Activated T-cell treated with anti-CD3 and anti-CD28 coated beads, Interleukin-2, amount 50 U/mL, for 24 hours (primary cell): Measurements from ENCODE around the gene MYO10.
"Not testable (repeated sequence)": the region's sequence is repeated elsewhere in the genome, so short reads cannot be mapped to it uniquely, and the experiment has no call there.

Experiments used
- DNase-seq: peaks from one replicate; pipeline ENCODE4 v3.0.0-alpha.2; 2020
- H3K27ac Mint-ChIP-seq: 2 replicates; pipeline ENCODE4 v1.8.0; 2020; ENCODE audit warnings: mild to moderate bottlenecking, mixed read lengths
- H3K27me3 Mint-ChIP-seq: 2 replicates; pipeline ENCODE4 v1.8.0; 2020; ENCODE audit warnings: mixed read lengths
- H3K36me3 Mint-ChIP-seq: 2 replicates; pipeline ENCODE4 v1.8.0; 2020; ENCODE audit warnings: low read depth, mixed read lengths
- H3K4me1 Mint-ChIP-seq: 2 replicates; pipeline ENCODE4 v1.8.0; 2020; ENCODE audit warnings: low read depth, mixed read lengths
- H3K4me3 Mint-ChIP-seq: 2 replicates; pipeline ENCODE4 v1.8.0; 2020; ENCODE audit warnings: mild to moderate bottlenecking, moderate library complexity, mixed read lengths
- H3K9me3 Mint-ChIP-seq: 2 replicates; pipeline ENCODE4 v1.8.0; 2020; ENCODE audit warnings: mixed read lengths

The MYO10 gene

DNA sequence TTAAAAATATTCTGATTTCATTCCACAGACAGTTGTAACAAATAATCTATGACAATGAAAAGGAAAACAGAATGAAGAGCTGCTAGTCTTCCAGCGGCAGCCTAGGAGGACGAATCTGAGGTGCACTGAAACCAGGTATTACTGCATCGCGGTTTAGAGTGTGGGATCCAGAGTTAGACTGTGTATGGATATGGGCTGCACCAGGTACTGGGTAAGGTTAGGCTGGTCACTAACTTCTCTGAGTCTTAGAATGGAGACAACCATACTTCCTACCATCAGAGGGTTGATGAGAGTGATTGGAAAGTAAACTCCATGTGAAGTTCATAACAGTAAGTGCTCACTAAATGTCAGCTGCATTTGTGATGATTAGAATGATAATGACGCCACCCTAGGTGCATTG is 158.7 kb downstream of the MYO10 start:
- Mint-ChIP-seq H3K36me3 (no peaks in the 10 kb centered on the region), H3K4me1 (no peaks in the 10 kb centered on the region), H3K9me3 (no peaks in the 10 kb centered on the region)

DNA sequence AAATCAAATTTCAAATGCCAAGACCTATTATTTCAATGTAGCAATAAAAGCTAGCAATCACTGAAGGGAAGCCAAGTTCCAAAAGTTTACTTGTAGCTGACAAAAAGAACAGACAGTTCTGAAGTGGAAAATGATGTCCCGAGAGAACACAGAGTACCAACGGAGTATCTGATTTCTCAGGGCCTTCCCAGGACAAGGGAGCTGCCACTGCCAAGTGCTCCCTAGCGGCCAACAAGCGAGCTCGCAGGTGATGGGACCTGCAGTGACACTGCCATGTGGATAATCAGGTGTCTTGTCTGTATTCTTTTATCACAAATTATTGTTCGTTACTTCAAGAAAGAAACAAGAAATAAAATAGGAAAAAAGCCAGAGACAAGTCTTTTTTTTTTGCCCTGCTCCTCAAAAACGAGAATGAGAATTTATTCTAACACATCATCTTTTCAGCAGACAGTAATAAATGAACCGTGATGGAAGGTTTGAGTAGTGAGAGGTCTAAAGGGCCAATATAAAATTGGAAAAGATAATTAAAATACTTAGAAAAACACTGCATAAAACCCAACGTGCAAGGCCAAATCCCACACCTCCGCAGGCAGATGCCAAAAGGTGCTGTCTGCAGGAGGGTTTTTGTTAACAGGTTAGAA is 159.4 kb downstream of the MYO10 start:
- H3K9me3 Mint-ChIP-seq: no peaks in the 10 kb centered on the region
- H3K36me3 Mint-ChIP-seq: no peaks in the 10 kb centered on the region
- no peak for DNase-seq
- no peak overlapping the region for H3K27ac Mint-ChIP-seq
- no peak overlapping the region for H3K4me3 Mint-ChIP-seq
- no peaks in the 10 kb centered on the region for H3K4me1 Mint-ChIP-seq
- H3K27me3 Mint-ChIP-seq: no peaks in the 10 kb centered on the region

More for the DNA sequence above, 158.7 kb downstream of the MYO10 start:
- Mint-ChIP-seq H3K27ac (no peak overlapping the region), H3K4me3 (no peak overlapping the region), H3K27me3 (no peaks in the 10 kb centered on the region)
- DNase-seq: no peak

DNA sequence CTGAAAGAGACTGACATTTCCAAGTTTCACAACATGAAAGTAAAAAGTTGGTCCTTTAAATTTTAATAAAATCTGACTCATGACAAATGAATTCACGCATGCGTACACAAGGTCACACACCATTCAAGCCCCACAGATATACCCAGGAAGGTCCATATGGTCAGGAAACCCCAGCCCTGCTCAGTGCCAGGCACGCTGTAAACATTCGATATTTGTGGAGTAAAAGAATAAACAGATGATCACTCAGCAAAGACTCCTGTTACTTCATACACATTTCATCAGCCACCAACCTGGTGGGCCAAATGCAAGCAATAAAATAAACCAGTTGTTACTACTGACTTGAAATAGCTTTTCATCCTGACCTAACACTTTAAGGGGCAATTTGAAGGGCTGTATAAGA is 161.3 kb downstream of the MYO10 start:
- no peak for DNase-seq
- Mint-ChIP-seq H3K4me1 (no peaks in the 10 kb centered on the region), H3K36me3 (no peaks in the 10 kb centered on the region), H3K27me3 (no peaks in the 10 kb centered on the region), H3K27ac (no peak overlapping the region), H3K9me3 (no peaks in the 10 kb centered on the region), H3K4me3 (no peak overlapping the region)

DNA sequence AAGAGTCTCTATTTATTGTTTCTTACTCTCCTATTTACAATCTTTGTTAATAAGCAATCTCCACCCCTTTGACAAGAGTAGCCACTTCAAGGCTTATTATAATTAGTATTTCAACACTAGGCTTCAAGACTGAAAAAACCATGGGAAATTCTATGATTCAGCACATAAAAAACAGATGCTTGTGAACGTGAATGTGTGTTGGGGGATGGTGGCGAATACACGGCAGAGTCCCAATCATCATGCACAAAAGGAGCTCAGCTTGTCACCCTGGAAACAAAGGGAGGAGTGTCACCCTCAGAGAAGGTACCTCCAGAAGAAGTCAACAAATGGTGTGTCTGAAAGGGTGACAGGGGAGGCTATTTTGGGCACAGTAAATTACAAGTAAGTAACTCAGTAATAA is 162.1 kb downstream of the MYO10 start:
- no peak for DNase-seq
- Mint-ChIP-seq H3K4me3 (no peak overlapping the region), H3K36me3 (no peaks in the 10 kb centered on the region), H3K27me3 (no peaks in the 10 kb centered on the region), H3K9me3 (no peaks in the 10 kb centered on the region), H3K4me1 (no peaks in the 10 kb centered on the region), H3K27ac (no peak overlapping the region)

DNA sequence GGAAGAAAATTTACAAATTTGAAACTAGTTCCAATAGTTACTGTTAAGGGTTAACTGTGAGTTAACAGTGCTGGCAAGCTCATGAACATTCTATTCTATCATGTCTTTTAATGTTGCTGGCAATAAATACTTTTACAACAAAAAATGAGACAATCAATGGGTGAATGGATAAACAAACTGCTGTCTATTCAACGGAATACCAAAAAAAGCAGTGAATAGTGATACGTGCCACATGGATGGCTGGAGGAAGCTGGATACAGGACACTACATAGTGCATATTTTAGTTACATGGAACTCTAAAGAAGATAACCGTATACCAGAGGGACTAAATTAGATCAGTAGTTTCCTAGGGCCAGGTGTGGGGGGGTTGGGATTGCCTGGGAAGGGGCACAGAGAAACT is 163.5 kb downstream of the MYO10 start:
- no peak for DNase-seq
- H3K27ac Mint-ChIP-seq: no peak overlapping the region
- no peaks in the 10 kb centered on the region for H3K36me3 Mint-ChIP-seq
- H3K4me3 Mint-ChIP-seq: no peak overlapping the region
- no peaks in the 10 kb centered on the region for H3K27me3 Mint-ChIP-seq
- H3K4me1 Mint-ChIP-seq: no peaks in the 10 kb centered on the region
- H3K9me3 Mint-ChIP-seq: no peaks in the 10 kb centered on the region

DNA sequence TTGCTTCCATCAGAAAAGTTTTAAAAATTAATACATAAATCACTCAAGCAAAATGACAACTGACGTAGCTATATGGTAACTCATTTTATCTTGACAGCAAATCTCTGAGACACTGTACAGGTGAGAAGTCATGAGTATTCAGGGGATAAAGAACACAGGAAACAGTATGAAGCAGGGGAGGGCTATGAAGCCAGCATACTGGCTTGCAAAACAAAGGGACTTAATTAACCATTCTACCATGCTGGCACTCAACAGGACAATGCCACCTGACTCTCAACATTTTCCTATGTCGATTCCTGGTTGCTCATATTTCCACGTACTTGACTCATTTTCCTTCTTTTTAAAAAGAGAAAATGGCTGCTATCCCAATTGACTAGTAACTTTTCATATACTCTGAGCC is 167.9 kb downstream of the MYO10 start:
- Mint-ChIP-seq H3K27ac (no peak overlapping the region), H3K9me3 (no peaks in the 10 kb centered on the region), H3K36me3 (no peaks in the 10 kb centered on the region), H3K27me3 (no peaks in the 10 kb centered on the region), H3K4me1 (no peaks in the 10 kb centered on the region), H3K4me3 (no peak overlapping the region)
- no peak for DNase-seq

DNA sequence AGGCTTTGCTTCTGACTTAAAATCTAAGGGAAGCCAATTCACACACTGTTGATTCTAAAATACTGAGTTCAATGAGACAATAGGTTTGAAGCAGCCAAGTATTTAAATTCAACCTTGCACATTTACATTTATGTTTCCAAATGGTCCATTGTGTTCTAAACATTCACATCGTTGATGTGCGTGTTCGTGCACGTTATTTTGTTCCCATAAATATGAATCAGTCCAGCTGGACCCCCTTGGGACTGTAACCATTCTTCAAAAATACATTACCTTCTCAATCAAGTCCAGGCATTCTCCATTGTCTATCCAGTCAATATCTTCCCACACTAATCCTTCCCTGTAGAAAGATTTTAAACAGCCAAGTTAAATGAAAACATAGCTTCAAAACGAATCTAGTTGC is 172.9 kb downstream of the MYO10 start:
- H3K4me1 Mint-ChIP-seq: peaks cover 9% of the 10 kb centered on the region
- H3K9me3 Mint-ChIP-seq: no peaks in the 10 kb centered on the region
- H3K36me3 Mint-ChIP-seq: no peaks in the 10 kb centered on the region
- no peak for DNase-seq
- no peaks in the 10 kb centered on the region for H3K27me3 Mint-ChIP-seq
- H3K27ac Mint-ChIP-seq: no peak overlapping the region
- no peak overlapping the region for H3K4me3 Mint-ChIP-seq

DNA sequence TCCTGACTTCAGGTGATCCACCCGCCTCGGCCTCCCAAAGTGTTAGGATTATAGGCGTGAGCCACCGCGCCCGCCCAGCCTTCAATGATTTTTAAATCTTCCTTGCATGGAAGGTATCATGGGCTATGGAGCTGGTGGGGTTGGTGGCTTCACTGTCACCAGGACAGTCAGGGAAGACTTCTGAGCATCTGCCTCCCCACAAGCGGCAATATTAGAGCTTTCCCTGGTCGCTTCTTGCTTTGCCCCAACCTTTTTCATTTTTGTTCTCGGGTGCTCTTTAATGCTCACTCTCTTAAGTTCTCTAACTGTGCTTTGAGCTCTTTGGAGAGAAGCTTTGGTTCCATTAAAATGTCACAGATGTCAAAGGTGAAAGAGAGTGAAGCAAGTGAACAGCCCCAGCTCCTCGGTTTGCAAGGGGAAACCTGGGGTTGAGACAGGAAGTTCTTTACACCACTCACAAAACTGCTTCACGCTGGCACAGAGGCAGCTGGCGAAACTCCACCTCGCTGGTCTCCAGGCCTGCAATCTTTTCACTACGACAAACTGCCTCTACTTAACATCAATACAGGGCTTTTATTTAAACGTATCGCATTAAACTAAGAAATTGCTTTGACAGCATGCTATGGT is 176.8 kb downstream of the MYO10 start:
- Mint-ChIP-seq H3K4me3 (no peak overlapping the region), H3K27ac (peak overlapping the region; percentile 14), H3K4me1 (peaks cover 9% of the 10 kb centered on the region), H3K9me3 (no peaks in the 10 kb centered on the region), H3K27me3 (no peaks in the 10 kb centered on the region), H3K36me3 (no peaks in the 10 kb centered on the region)
- no peak for DNase-seq

DNA sequence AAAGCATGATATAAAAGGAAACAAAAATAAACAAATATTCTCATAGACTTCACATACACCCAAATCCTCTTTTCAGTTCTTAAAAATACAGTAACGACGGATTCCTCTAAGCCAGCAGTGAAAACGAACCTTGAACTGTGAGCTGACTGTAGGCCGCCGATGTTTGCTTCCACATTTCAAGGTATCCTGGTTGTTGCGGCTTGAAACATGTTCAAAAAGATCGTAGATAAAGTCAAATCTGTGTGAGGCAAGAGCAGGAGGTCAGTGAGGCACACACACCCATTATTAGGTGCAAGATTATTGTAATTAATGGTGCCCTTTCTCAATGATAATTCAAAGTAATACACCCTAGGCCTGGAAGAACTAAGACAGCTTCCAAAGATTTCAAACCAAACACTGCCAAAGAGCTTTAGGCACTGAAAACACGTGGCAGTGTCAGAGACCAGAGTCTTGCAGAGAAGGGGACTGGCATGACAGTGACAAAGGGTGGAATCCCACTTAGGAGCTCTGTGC is 178.0 kb downstream of the MYO10 start:
- Mint-ChIP-seq H3K4me3 (no peak overlapping the region), H3K4me1 (peaks cover 9% of the 10 kb centered on the region), H3K36me3 (no peaks in the 10 kb centered on the region), H3K27ac (no peak overlapping the region), H3K27me3 (no peaks in the 10 kb centered on the region), H3K9me3 (no peaks in the 10 kb centered on the region)
- DNase-seq: no peak

DNA sequence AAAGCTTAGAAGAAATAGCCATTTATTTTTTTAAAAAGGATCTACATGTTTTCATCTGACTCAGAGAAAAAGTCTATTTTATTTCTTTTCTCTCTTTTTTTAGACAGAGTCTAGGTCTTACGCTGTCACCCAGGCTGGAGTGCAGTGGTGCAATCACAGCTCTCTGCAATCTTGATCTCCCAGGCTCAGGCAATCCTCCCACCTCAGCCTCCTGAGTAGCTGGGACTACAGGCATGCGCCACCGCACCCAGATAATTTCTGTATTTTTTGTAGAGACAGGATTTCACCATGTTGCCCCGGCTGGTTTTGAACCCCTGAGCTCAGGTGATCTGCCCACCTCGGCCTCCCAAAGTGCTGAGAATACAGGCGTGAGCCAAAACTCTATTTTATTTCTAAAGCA is 178.5 kb downstream of the MYO10 start:
- not testable (repeated sequence) for H3K4me3 Mint-ChIP-seq, H3K9me3 Mint-ChIP-seq, H3K27me3 Mint-ChIP-seq, H3K4me1 Mint-ChIP-seq, H3K27ac Mint-ChIP-seq, H3K36me3 Mint-ChIP-seq, DNase-seq

DNA sequence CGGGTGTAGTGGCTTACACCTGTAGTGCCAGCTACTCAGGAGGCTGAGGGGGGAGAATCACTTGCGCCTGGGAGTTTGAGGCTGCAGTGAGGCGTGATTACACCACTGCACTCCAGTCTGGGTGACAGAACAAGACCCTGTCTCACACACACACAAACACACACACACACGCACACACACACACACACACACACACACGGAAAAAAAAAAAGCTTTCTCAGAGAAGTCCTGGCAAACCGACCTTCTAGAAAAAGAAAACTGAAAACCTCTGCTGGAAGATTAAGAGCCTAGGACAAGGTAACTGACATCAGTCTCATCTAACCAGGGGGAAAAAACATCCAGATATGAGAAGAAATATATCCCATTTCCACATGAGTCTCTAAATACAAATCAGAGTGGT is 178.9 kb downstream of the MYO10 start:
- no peak overlapping the region for H3K27ac Mint-ChIP-seq
- H3K36me3 Mint-ChIP-seq: no peaks in the 10 kb centered on the region
- peaks cover 9% of the 10 kb centered on the region for H3K4me1 Mint-ChIP-seq
- no peak for DNase-seq
- H3K4me3 Mint-ChIP-seq: no peak overlapping the region
- H3K27me3 Mint-ChIP-seq: no peaks in the 10 kb centered on the region
- no peaks in the 10 kb centered on the region for H3K9me3 Mint-ChIP-seq

DNA sequence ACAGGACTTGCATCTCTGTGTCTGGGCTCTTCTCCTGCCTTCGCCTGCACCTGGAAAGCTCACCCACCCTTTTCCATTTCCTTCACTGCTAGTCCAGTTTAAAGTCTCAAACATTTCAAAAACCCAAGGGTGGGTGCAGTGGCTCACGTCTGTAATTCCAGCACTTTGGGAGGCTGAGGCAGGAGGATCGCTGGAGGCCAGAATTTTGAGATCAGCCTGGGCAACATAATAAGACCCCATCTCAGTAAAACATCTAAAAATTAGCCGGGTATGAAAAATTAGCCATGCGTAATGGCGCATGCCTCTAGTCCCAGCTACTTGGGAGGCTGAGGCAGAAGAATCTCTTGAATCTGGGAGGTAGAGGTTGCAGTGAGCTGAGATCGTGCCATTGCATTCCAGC is 179.4 kb downstream of the MYO10 start:
- H3K9me3 Mint-ChIP-seq: no peaks in the 10 kb centered on the region

DNA sequence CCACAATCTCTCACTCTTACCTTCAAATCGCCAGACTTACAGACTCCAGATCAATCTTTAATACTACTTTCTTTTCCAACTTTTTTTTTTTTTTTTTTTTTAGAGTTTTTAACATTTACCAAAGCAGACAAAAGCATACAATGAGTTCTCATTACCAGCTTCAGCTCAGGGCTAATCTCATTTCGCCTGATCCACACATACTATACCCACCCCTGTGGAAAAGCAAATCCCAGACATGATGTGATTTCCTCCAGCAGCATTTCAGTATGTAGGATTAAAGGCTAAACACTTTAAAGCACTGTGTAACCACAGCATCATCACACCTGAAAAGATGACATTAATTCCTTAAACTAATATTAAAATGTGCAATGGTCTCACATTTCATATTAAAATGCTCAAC is 180.4 kb downstream of the MYO10 start:
- Mint-ChIP-seq H3K9me3 (no peaks in the 10 kb centered on the region), H3K4me3 (no peak overlapping the region), H3K27me3 (no peaks in the 10 kb centered on the region), H3K4me1 (peaks cover 9% of the 10 kb centered on the region), H3K27ac (no peak overlapping the region), H3K36me3 (no peaks in the 10 kb centered on the region)
- no peak for DNase-seq

More for the DNA sequence above, 179.4 kb downstream of the MYO10 start:
- H3K27me3 Mint-ChIP-seq: no peaks in the 10 kb centered on the region
- peaks cover 9% of the 10 kb centered on the region for H3K4me1 Mint-ChIP-seq
- H3K27ac Mint-ChIP-seq: no peak overlapping the region
- no peaks in the 10 kb centered on the region for H3K36me3 Mint-ChIP-seq
- no peak overlapping the region for H3K4me3 Mint-ChIP-seq
- DNase-seq: no peak

DNA sequence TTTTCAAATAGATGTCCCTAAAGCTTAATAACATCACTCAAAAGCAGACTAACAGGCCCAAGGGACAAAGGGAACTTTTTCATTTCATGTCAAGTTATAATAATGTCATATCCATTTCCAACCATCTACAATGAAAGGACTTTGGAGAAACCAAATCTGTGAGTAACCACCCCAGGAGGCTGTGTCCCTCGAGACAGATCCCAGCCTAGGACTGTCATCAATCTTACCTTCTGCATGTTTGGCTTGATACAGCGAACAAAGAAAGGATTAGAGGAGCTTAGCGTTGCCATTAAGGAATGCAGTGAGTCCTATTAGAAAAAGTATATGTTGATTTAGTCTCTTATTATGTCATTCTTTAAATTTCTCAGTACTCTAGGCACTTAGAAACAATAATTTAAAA is 181.5 kb downstream of the MYO10 start:
- Mint-ChIP-seq H3K4me1 (peaks cover 6% of the 10 kb centered on the region), H3K27me3 (no peaks in the 10 kb centered on the region), H3K36me3 (no peaks in the 10 kb centered on the region), H3K27ac (no peak overlapping the region), H3K9me3 (no peaks in the 10 kb centered on the region), H3K4me3 (no peak overlapping the region)
- no peak for DNase-seq

DNA sequence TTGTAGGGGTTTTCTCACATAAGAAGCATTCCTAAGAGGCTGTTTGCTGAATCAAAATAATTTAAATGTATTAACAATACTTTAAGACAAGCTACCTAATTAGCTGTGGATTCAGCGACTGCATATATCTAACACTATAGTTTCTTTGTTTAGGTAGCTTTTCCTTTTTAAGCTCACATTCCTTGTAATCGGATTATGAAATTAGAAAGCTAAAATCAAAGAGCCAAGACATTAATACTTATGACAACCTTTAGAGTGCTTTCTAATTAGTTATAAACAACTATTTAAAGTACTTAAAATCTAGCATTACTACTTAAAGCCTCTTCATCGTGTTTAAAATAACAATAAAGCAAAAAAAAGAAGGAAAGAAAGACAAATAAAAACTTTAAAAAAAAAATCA is 182.0 kb downstream of the MYO10 start:
- Mint-ChIP-seq H3K4me1 (peaks cover under 1% of the 10 kb centered on the region), H3K27me3 (no peaks in the 10 kb centered on the region), H3K27ac (no peak overlapping the region), H3K36me3 (no peaks in the 10 kb centered on the region), H3K9me3 (no peaks in the 10 kb centered on the region), H3K4me3 (no peak overlapping the region)
- DNase-seq: no peak
